DND-41 (cell line): Measurements from ENCODE around the gene SGIP1.

Experiments
- ATAC-seq: fragments of 200-7000 bp; cut with Tn5 transposase; 3 replicates; pipeline ENCODE4 v1.9.1; 2021; ENCODE audit warnings: low read depth; ENCODE audit not compliant: insufficient read depth
- DNase-seq: peaks from one replicate; pipeline ENCODE4 v3.0.0-alpha.2; 2020
- H2AFZ ChIP-seq: 2 replicates; pipeline ENCODE4 v1.6.0; 2012; ENCODE audit warnings: low read depth, low read length
- H3K27ac ChIP-seq: 2 replicates; pipeline ENCODE4 v1.5.1; 2012; ENCODE audit warnings: low read length, inconsistent platforms
- H3K27me3 ChIP-seq: fragments of 200-600 bp; sonication (generic); 2 replicates; pipeline ENCODE4 v1.6.0; 2012; ENCODE audit warnings: low read length, mild to moderate bottlenecking, inconsistent platforms; ENCODE audit not compliant: insufficient read depth, poor library complexity
- H3K36me3 ChIP-seq: 2 replicates; pipeline ENCODE4 v1.5.1; 2012; ENCODE audit warnings: low read length, inconsistent platforms; ENCODE audit not compliant: insufficient read depth
- H3K4me1 ChIP-seq: 2 replicates; pipeline ENCODE4 v1.5.1; 2012; ENCODE audit warnings: mild to moderate bottlenecking, low read length; ENCODE audit not compliant: insufficient read depth
- H3K4me2 ChIP-seq: 2 replicates; pipeline ENCODE4 v1.6.0; 2012; ENCODE audit warnings: mild to moderate bottlenecking, moderate library complexity, low read length, inconsistent platforms; ENCODE audit not compliant: insufficient read depth
- H3K4me3 ChIP-seq, 2 experiments: fragments of 200-600 bp in 1 of 2; shearing (Covaris generic) in 1 of 2; 2 replicates each; pipeline ENCODE4 v1.5.1; 2012 to 2016; ENCODE audit warnings: inconsistent platforms in 2 of 2, low read length in 2 of 2, mild to moderate bottlenecking in 2 of 2, low read depth in 1 of 2, moderate library complexity in 1 of 2
- H3K79me2 ChIP-seq: 2 replicates; pipeline ENCODE4 v1.6.0; 2012; ENCODE audit warnings: low read length, inconsistent platforms; ENCODE audit not compliant: insufficient read depth
- H3K9ac ChIP-seq: 2 replicates; pipeline ENCODE4 v1.6.0; 2012; ENCODE audit warnings: low read depth, mild to moderate bottlenecking, inconsistent platforms, low read length, moderate library complexity
- H3K9me3 ChIP-seq: 2 replicates; pipeline ENCODE4 v1.5.1; 2012; ENCODE audit warnings: low read length, moderate library complexity, mild to moderate bottlenecking, inconsistent platforms; ENCODE audit not compliant: insufficient read depth, severe bottlenecking
- H4K20me1 ChIP-seq: 2 replicates; pipeline ENCODE4 v1.6.0; 2012; ENCODE audit warnings: low read length; ENCODE audit not compliant: insufficient read depth
- EZH2 ChIP-seq: IDR thresholded peaks from 3 replicates; pipeline ENCODE4 v1.6.1; 2012; ENCODE audit warnings: borderline replicate concordance, low read depth, mild to moderate bottlenecking, moderate library complexity, low read length, inconsistent platforms; ENCODE audit not compliant: severe bottlenecking
- TF ChIP-seq, protein P1 (sequence below): IDR thresholded peaks from 2 replicates; pipeline ENCODE4 v1.5.1; 2012; ENCODE audit warnings: borderline replicate concordance, low read length, moderate library complexity, mild to moderate bottlenecking; ENCODE audit not compliant: poor library complexity, severe bottlenecking; ENCODE audit errors: extremely low read depth

SGIP1 gene

DNA sequence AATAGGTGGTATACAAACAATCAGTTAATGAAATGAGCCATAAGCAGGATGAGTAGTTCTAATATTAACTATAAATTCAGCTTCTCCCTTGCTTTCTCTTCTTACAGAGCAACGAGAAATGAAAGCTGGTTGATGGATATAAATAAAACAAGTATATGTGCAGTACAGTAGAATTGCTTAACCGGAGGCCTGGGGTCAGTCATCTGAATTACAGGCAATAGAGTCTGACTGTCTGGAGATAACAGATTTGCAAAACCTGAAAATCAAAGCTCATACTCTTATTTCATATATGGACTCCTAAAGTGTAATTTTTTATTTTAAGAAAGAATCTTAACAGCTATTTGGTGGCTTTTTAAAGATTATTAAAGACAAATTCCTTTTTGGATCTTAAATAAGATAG lies 43.1 kb upstream of the SGIP1 start:
- Histone ChIP-seq H3K27ac (no peak overlapping the region), H3K27me3 (no peaks in the 10 kb centered on the region), H3K36me3 (no peaks in the 10 kb centered on the region), H3K9ac (no peak overlapping the region), H3K4me3 (no peak overlapping the region), H3K9me3 (no peaks in the 10 kb centered on the region), H3K4me1 (no peaks in the 10 kb centered on the region), H2AFZ (no peak overlapping the region), H3K4me2 (no peak overlapping the region), H3K79me2 (no peaks in the 10 kb centered on the region), H4K20me1 (no peaks in the 10 kb centered on the region)
- DNase-seq (no peak), ATAC-seq (no peak)
- TF ChIP-seq, protein P1, sequence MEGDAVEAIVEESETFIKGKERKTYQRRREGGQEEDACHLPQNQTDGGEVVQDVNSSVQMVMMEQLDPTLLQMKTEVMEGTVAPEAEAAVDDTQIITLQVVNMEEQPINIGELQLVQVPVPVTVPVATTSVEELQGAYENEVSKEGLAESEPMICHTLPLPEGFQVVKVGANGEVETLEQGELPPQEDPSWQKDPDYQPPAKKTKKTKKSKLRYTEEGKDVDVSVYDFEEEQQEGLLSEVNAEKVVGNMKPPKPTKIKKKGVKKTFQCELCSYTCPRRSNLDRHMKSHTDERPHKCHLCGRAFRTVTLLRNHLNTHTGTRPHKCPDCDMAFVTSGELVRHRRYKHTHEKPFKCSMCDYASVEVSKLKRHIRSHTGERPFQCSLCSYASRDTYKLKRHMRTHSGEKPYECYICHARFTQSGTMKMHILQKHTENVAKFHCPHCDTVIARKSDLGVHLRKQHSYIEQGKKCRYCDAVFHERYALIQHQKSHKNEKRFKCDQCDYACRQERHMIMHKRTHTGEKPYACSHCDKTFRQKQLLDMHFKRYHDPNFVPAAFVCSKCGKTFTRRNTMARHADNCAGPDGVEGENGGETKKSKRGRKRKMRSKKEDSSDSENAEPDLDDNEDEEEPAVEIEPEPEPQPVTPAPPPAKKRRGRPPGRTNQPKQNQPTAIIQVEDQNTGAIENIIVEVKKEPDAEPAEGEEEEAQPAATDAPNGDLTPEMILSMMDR = no peak
- no peak for TF ChIP-seq EZH2

DNA sequence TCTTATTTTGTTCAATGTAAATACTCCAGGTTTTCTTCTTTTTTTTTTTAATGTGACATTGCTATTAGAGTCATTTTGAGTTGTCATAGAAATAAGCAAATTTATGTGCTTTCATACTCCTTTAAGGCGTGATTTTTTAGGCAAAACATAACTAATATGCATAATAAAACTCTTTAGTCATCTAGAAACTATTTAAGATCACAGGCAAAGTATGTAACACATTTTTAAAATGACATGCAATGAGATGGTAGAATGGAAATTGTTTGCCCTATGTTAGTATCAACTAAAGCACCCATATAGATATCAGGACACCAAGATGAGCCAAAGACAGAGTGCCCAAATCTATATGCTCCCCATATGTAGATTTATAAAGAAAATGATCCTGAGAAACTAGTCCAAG lies 41.5 kb upstream of the SGIP1 start:
- Histone ChIP-seq H3K36me3 (no peaks in the 10 kb centered on the region), H3K4me1 (no peaks in the 10 kb centered on the region), H4K20me1 (no peaks in the 10 kb centered on the region), H2AFZ (no peak overlapping the region), H3K4me2 (no peak overlapping the region), H3K9me3 (no peaks in the 10 kb centered on the region), H3K27ac (no peak overlapping the region), H3K27me3 (peaks cover 2% of the 10 kb centered on the region), H3K4me3 (no peak overlapping the region), H3K9ac (no peak overlapping the region), H3K79me2 (no peaks in the 10 kb centered on the region)
- ATAC-seq (no peak), DNase-seq (no peak)
- TF ChIP-seq, protein P1 = no peak
- TF ChIP-seq EZH2 = no peak

DNA sequence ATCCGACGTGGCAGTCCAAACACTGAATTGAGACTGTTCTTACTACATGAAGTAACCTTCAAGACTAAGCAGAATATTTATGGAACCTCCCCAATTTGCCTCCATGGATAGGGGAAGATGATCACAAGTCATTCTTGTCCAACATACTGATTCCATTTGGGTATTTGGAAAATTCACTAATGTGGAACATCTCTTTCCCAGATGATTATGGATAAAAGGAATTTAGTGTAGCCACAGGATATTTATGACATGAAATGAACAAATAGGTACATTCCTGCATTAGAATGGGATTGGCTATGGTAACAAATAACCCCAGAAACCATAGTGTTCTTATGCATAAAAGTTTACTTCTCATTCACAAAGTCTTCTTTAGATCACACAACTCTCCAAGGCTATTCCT lies 40.2 kb upstream of the SGIP1 start:
- H3K9me3 ChIP-seq = no peaks in the 10 kb centered on the region
- TF ChIP-seq, protein P1 = no peak
- no peak for TF ChIP-seq EZH2
- no peaks in the 10 kb centered on the region for H4K20me1 ChIP-seq
- H3K36me3 ChIP-seq = no peaks in the 10 kb centered on the region
- no peak overlapping the region for H2AFZ ChIP-seq
- DNase-seq = no peak
- H3K4me2 ChIP-seq = no peak overlapping the region
- H3K9ac ChIP-seq = no peak overlapping the region
- H3K4me3 ChIP-seq = no peak overlapping the region
- H3K4me1 ChIP-seq = no peaks in the 10 kb centered on the region
- peaks cover 8% of the 10 kb centered on the region for H3K27me3 ChIP-seq
- no peaks in the 10 kb centered on the region for H3K79me2 ChIP-seq
- no peak for ATAC-seq
- H3K27ac ChIP-seq = no peak overlapping the region

DNA sequence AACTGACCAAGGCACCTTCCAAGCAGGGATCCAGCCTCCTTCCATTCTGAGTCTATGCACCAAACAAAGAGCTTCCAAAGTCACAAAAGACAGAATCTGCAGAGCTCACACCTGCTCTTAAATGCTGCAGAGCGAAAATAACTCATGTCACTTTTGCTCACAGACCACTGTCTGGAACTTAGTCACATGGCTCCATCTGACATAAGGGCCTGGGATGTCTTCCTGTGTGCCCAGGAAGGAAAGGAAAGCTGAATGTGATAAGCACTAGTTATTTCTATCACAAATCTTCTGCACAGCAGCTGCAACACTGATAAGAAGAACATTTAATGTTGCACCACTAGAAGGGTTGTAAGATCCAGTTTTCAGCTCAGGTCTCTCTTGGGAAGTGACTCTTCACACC lies 39.5 kb upstream of the SGIP1 start:
- Histone ChIP-seq H3K9ac (no peak overlapping the region), H3K79me2 (no peaks in the 10 kb centered on the region), H3K4me1 (no peaks in the 10 kb centered on the region), H2AFZ (no peak overlapping the region), H3K27me3 (peaks cover 9% of the 10 kb centered on the region), H3K4me3 (no peak overlapping the region), H3K27ac (no peak overlapping the region), H3K36me3 (no peaks in the 10 kb centered on the region), H3K4me2 (no peak overlapping the region), H3K9me3 (no peaks in the 10 kb centered on the region), H4K20me1 (no peaks in the 10 kb centered on the region)
- ATAC-seq (no peak), DNase-seq (no peak)
- TF ChIP-seq, protein P1 = no peak
- TF ChIP-seq EZH2 = no peak
